Dendritic cell treated with granulocyte-macrophage colony-stimulating factor and Interleukin-4, amounts not matched to agents 40 ng/mL and 50 ng/mL, for 4 days (primary cell): ENCODE data around the gene IGF2BP1.
"Not testable (repeated sequence)": the region's sequence is repeated elsewhere in the genome, so short reads cannot be mapped to it uniquely, and the experiment has no call there.

Source experiments
- H3K27ac Mint-ChIP-seq: one replicate; pipeline ENCODE4 v1.8.0; 2022; ENCODE audit warnings: mild to moderate bottlenecking, mixed read lengths
- H3K27me3 Mint-ChIP-seq: one replicate; pipeline ENCODE4 v1.8.0; 2022; ENCODE audit warnings: mild to moderate bottlenecking, mixed read lengths
- H3K36me3 Mint-ChIP-seq: one replicate; pipeline ENCODE4 v1.8.0; 2022; ENCODE audit warnings: low read depth, mixed read lengths
- H3K4me1 Mint-ChIP-seq: one replicate; pipeline ENCODE4 v1.8.0; 2022; ENCODE audit warnings: low read depth, mixed read lengths
- H3K4me3 Mint-ChIP-seq: one replicate; pipeline ENCODE4 v1.8.0; 2022; ENCODE audit warnings: mild to moderate bottlenecking, moderate library complexity, mixed read lengths
- H3K9me3 Mint-ChIP-seq: one replicate; pipeline ENCODE4 v1.8.0; 2022; ENCODE audit warnings: mixed read lengths
- intact Hi-C: fragments of 100-400 bp; cut with micrococcal nuclease; formaldehyde crosslinking; loops from one replicate; pipeline ENCODE4 v1.15.0; 2022

Gene IGF2BP1

DNA sequence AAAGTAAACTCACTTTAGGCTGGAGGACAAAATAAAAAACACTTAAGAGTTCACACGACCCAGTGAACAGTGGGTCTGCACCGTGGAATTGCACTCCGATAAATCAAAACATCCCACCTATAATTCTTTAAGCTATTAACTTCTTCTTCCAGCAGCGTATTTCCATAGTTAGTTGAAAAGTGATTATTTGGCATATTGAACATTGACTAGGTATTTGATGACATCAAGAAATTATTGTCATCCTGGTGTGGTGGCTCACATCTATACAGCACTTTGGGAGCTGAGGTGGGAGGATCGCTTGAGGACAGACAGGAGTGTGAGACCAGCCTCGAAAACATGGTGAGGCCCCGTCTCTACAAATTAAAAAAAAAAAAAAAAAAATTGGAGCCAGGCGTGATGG lies 23.4 kb downstream of the IGF2BP1 start:
- Mint-ChIP-seq H3K27me3 (peaks cover 32% of the 10 kb centered on the region), H3K4me1 (no peaks in the 10 kb centered on the region), H3K4me3 (no peak overlapping the region), H3K9me3 (no peaks in the 10 kb centered on the region), H3K36me3 (no peaks in the 10 kb centered on the region), H3K27ac (no peak overlapping the region)
- intact Hi-C loops = no loop called here

DNA sequence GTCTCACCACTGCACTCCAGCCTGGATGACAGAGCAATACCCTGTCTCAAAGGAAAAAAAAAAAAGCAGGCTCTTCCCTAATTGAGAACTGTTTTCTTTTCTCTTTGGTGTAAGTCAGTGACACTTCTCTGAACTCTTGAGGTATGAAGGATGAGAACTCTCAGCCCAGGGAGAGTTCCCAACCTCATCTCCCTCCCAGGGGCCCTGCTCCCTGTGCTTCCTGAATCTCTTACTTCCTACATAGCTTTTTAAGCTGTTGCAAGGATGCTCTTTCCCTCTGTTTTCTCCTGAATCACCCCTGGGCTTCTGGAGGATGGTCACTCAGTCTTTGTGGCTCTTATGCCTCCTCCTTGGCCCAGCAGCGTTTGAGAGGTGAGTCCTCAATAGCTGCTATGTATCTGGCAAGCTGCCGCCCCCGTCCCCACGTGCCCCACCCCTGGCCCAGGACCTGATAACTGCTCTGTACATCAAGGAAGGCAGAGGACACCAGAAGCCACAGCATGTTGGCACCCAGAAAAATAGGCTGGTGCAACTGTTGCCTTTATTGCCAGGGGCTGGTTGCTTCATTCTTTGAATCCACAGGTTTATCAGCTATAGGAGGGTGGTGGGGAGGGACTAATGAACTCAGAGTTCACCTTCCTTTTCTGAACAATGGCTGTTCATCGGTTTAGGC lies 24.0 kb downstream of the IGF2BP1 start:
- no peaks in the 10 kb centered on the region for H3K36me3 Mint-ChIP-seq
- H3K4me1 Mint-ChIP-seq = no peaks in the 10 kb centered on the region
- no peak overlapping the region for H3K27ac Mint-ChIP-seq
- no peaks in the 10 kb centered on the region for H3K9me3 Mint-ChIP-seq
- intact Hi-C loops = no loop called here
- H3K27me3 Mint-ChIP-seq = peaks cover 29% of the 10 kb centered on the region
- no peak overlapping the region for H3K4me3 Mint-ChIP-seq

- Mint-ChIP-seq H3K36me3 (no peaks in the 10 kb centered on the region), H3K4me3 (no peak overlapping the region), H3K27ac (no peak overlapping the region), H3K27me3 (peaks cover 26% of the 10 kb centered on the region), H3K9me3 (no peaks in the 10 kb centered on the region), H3K4me1 (no peaks in the 10 kb centered on the region)
- intact Hi-C loops = no loop called here
These were observed 24.6 kb downstream of the IGF2BP1 start for GRCh38 chr17:49021768-49022103.

- H3K27ac Mint-ChIP-seq = no peak overlapping the region
- H3K27me3 Mint-ChIP-seq = peaks cover 21% of the 10 kb centered on the region
- no peak overlapping the region for H3K4me3 Mint-ChIP-seq
- no peaks in the 10 kb centered on the region for H3K4me1 Mint-ChIP-seq
- H3K9me3 Mint-ChIP-seq = no peaks in the 10 kb centered on the region
- intact Hi-C loops = no loop called here
- no peaks in the 10 kb centered on the region for H3K36me3 Mint-ChIP-seq
These were observed 25.3 kb downstream of the IGF2BP1 start for GRCh38 chr17:49022391-49022941.

GRCh38 chr17:49024523-49024922 lies 27.3 kb downstream of the IGF2BP1 start:
- no peaks in the 10 kb centered on the region for H3K9me3 Mint-ChIP-seq
- H3K27ac Mint-ChIP-seq = no peak overlapping the region
- intact Hi-C loops = no loop called here
- no peaks in the 10 kb centered on the region for H3K36me3 Mint-ChIP-seq
- H3K4me3 Mint-ChIP-seq = no peak overlapping the region
- peaks cover 15% of the 10 kb centered on the region for H3K27me3 Mint-ChIP-seq
- H3K4me1 Mint-ChIP-seq = no peaks in the 10 kb centered on the region

- intact Hi-C loops, H3K27ac Mint-ChIP-seq, H3K36me3 Mint-ChIP-seq, H3K9me3 Mint-ChIP-seq, H3K4me1 Mint-ChIP-seq, H3K4me3 Mint-ChIP-seq: not testable (repeated sequence)
- peaks cover 24% of the 10 kb centered on the region for H3K27me3 Mint-ChIP-seq
These were observed 29.3 kb downstream of the IGF2BP1 start for GRCh38 chr17:49026447-49026846.

DNA sequence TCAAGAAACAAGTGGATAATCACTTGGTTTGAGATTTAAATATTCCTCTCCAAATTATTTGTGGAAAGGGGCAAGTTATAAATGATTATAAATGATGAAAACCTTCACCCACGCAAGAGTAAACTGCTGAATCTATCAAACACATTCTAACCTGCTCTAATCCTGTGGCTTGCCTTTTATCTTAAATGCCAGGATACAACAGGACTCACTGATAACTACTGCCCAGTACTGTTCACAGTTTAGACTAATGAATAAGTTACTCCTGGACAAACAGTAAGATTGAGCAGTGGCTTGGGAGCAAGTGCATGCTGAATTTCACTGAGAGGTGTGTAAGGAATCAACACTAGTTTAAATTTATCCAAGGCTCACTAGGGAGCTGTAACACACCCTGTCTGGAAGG lies 31.1 kb downstream of the IGF2BP1 start:
- no peak overlapping the region for H3K4me3 Mint-ChIP-seq
- H3K27ac Mint-ChIP-seq = no peak overlapping the region
- no peaks in the 10 kb centered on the region for H3K4me1 Mint-ChIP-seq
- H3K36me3 Mint-ChIP-seq = no peaks in the 10 kb centered on the region
- peaks cover 26% of the 10 kb centered on the region for H3K27me3 Mint-ChIP-seq
- H3K9me3 Mint-ChIP-seq = no peaks in the 10 kb centered on the region
- intact Hi-C loops = no loop called here

DNA sequence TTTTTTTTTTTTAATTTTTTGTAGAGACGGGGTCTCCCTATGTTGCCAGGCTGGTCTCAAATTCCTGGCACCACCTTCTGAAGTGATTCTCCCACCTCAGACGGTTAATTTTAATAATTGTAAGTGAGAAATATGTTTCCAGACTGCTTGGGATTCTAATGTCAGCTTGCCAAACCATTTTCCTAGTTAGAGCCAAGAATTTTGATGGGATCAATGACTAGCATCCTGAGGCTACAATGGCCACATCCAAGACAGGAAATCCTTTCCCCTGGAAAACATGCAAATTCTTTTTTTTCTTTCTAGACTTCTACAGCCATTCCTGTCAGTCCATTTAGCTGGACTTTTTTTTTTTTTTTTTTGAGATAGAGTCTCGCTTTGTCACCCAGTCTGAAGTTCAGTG lies 32.6 kb downstream of the IGF2BP1 start:
- intact Hi-C loops = loop anchor here (5.0 kb wide), 1 partner anchor 352 kb away; no protein-coding TSS in a partner anchor

GRCh38 chr17:49031965-49032928 lies 35.1 kb downstream of the IGF2BP1 start:
- Mint-ChIP-seq H3K4me3 (no peak overlapping the region), H3K27me3 (peaks cover 21% of the 10 kb centered on the region), H3K36me3 (no peaks in the 10 kb centered on the region), H3K4me1 (no peaks in the 10 kb centered on the region), H3K9me3 (peaks cover 8% of the 10 kb centered on the region), H3K27ac (no peak overlapping the region)
- intact Hi-C loops = loop anchor here (2.0 to 5.0 kb wide), 3 partner anchors 153 to 355 kb away; no protein-coding TSS in a partner anchor

More for the DNA sequence above, 32.6 kb downstream of the IGF2BP1 start:
- H3K36me3 Mint-ChIP-seq = no peaks in the 10 kb centered on the region
- no peak overlapping the region for H3K27ac Mint-ChIP-seq
- no peak overlapping the region for H3K4me3 Mint-ChIP-seq
- no peaks in the 10 kb centered on the region for H3K4me1 Mint-ChIP-seq
- H3K27me3 Mint-ChIP-seq = peaks cover 25% of the 10 kb centered on the region
- no peaks in the 10 kb centered on the region for H3K9me3 Mint-ChIP-seq

GRCh38 chr17:49035470-49036269 lies 38.5 kb downstream of the IGF2BP1 start:
- Mint-ChIP-seq H3K4me1 (no peaks in the 10 kb centered on the region), H3K36me3 (no peaks in the 10 kb centered on the region), H3K4me3 (no peak overlapping the region), H3K27me3 (peaks cover 16% of the 10 kb centered on the region), H3K27ac (no peak overlapping the region), H3K9me3 (peaks cover 8% of the 10 kb centered on the region)
- intact Hi-C loops = no loop called here

DNA sequence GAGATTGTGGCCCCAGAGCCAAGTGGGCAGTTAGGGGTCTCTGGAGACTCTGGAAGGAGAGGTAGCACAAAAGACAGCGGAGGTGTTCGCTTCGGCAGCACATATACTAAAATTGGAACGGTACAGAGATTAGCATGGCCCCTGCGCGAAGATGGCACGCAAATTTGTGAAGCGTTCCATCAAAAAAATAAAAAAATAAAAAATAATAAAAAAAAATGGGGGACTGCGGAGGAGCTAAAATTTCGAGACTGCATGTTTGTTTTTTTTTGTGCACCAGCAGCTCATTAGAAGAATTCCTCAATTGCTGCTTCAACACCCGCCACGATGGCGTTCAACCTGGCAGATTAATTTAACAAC lies 39.1 kb downstream of the IGF2BP1 start:
- Mint-ChIP-seq H3K27ac (no peak overlapping the region), H3K36me3 (no peaks in the 10 kb centered on the region), H3K27me3 (peaks cover 11% of the 10 kb centered on the region), H3K9me3 (peaks cover 8% of the 10 kb centered on the region), H3K4me3 (no peak overlapping the region), H3K4me1 (no peaks in the 10 kb centered on the region)
- intact Hi-C loops = no loop called here

- H3K9me3 Mint-ChIP-seq = peaks cover 8% of the 10 kb centered on the region
- intact Hi-C loops = no loop called here
These were observed 41.0 kb downstream of the IGF2BP1 start for GRCh38 chr17:49038138-49038537.

GRCh38 chr17:49038544-49038943 lies 41.4 kb downstream of the IGF2BP1 start:
- intact Hi-C loops = no loop called here
- no peaks in the 10 kb centered on the region for H3K36me3 Mint-ChIP-seq
- no peak overlapping the region for H3K27ac Mint-ChIP-seq
- H3K4me3 Mint-ChIP-seq = no peak overlapping the region
- no peaks in the 10 kb centered on the region for H3K4me1 Mint-ChIP-seq
- H3K27me3 Mint-ChIP-seq = peaks cover 11% of the 10 kb centered on the region
- peaks cover 8% of the 10 kb centered on the region for H3K9me3 Mint-ChIP-seq

More at GRCh38 chr17:49038138-49038537, 41.0 kb downstream of the IGF2BP1 start:
- H3K36me3 Mint-ChIP-seq = no peaks in the 10 kb centered on the region
- peaks cover 8% of the 10 kb centered on the region for H3K27me3 Mint-ChIP-seq
- H3K4me1 Mint-ChIP-seq = no peaks in the 10 kb centered on the region
- no peak overlapping the region for H3K4me3 Mint-ChIP-seq
- H3K27ac Mint-ChIP-seq = no peak overlapping the region
